RPMI8226 (cell line): ENCODE measurements around the gene DENND1B.
"Not testable (repeated sequence)": the region's sequence is repeated elsewhere in the genome, so short reads cannot be mapped to it uniquely, and the experiment has no call there.

ENCODE experiments used
- DNase-seq: peaks from one replicate; pipeline ENCODE4 v3.0.0-alpha.2; 2015

DENND1B gene

DNA sequence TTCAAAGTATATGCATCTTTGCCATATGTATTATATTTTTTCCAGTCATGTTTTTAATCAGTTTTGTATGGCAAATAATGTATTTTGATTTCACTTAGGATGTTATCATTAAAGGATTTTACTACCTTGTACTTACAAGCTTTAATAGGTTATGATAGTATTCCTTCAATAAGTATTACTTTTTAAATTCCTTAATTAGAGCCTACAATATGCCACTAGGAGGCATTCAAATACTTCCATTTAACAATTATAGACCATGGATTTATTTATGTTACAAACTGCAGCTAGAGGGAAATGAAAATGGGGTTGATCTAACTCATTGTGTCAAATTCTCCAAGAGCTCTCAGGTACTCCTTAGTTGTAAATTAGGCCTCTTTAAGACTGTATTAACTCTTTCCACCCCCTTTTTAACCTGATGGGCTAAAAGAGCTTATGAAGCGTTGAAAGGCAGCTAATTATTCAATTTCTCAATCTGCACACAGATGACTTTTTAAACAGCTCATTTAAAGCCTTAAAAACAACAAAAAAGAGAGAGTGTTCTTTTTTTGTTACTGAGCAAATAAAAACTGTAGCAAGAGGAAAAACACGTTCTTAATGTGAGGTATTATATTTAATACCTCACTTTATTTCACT is 156.2 kb downstream of the DENND1B start:
- peak; percentile 13 for DNase-seq

DNA sequence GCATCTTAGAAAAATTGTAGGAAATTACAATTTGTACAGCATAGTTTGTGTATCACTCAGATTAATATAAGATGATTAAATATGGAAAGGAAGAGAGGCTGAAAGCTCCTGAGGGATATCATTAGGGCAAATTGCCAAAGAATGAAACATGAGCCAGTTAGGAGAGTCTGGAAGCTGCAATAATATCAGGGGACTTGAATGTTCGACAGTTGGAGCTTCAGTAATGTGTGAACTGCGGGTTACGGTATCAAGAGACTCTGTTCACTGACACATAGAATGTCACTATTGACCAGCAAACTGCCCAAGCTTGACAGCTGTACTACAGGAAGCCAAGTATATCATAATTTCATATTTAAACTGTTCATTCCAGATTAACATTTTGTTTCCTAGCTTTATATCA is 157.2 kb downstream of the DENND1B start:
- no peak for DNase-seq

- no peak for DNase-seq
These were observed 159.6 kb downstream of the DENND1B start for GRCh38 chr1:197615693-197616011.

GRCh38 chr1:197614916-197615692 is 160.2 kb downstream of the DENND1B start:
- peak; percentile 44 for DNase-seq

- no peak for DNase-seq
These were observed 169.0 kb downstream of the DENND1B start for GRCh38 chr1:197606168-197606845.

DNA sequence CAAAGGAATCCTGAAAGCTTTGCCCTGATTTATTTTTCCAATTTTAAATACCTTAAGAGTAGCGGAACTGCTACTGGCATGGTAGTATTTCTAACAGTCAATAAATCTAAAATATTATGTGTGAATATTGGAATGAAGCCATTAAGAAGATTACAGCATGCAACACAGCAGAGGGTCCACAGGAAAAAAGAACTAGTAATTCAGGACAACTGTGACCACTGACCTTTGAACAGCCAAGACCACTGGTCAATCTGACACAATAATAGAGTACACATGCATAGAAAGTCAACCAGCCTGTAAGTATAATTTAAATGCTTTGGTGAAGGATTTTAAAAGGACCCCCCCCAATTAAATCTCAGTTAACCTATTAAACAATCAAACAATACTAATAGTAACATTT is 171.0 kb downstream of the DENND1B start:
- DNase-seq, result no peak

DNA sequence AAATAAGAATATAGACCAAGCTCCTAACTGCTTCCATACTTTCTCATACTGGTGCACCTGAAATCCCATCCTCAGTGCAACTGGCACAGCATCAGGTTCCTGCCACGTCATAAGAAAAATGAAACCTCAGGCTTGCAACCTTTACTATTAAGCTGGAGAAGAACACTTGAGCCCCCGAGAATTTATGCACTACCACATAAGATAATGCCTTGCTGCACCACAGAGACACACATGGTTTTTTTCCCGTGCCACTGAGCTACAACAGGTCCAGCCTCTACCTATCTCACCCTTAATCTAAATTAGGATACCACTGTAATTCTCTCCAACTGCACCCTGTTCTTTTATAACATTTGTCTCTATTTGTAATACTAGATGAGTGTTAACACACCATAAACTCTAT is 174.5 kb downstream of the DENND1B start:
- DNase-seq, result no peak

GRCh38 chr1:197599789-197600188 is 175.5 kb downstream of the DENND1B start:
- DNase-seq, result no peak

DNA sequence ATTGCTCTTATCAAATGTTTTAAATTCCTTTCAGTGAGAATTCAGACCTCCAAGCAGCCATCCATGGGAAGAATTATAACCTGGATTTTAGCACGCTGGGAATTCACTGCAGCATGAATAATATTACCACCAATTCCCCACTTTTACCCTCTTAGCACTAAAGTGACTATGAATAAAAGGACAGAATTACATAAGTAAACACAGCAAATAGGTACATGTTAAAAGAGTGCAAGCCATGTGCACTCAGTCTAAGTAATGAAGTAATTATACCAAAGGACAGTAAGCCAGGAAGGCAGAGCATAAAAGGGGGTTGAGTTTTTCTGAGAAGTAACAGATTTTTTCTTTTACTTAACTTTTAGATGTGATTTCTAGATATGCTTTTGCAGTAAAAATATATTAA is 176.3 kb downstream of the DENND1B start:
- no peak for DNase-seq

- no peak for DNase-seq
These were observed 179.9 kb downstream of the DENND1B start for GRCh38 chr1:197595304-197595904.

DNA sequence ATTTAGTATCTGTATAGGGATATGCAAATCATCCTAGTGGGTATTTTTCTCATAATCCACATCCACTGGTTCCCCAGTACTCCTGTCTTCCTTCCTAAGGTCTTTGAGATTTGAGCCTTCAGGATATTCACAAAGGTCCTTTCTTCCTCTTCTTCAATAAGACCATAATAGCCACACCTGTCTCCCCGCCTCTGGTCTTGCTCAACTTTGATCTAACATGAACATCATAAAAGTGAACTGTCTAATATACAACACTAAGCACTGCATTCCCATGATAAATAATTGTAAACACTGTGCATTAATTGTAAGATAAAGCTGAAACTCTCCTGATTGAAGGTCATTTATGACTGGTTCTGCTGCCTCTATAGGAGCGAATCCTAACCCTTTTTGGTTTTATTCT is 184.6 kb downstream of the DENND1B start:
- no peak for DNase-seq

DNA sequence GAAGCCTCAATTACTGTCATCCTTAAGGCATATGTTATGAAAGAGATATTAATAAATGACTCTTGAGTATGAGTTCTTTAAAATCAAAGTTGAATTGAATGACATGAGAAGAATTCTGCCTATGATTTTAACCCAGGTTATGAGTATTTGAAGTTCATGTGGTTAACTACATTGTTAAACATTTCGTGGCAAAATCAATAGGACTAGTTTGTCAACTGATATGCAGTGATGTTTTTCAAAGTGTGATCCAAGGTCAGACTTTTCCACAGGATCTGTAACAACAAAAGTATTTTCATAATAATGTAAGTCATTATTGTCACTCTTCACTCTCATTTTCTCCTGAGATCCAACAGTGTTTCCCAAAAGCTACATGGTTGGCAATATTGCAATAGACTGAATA is 189.5 kb downstream of the DENND1B start:
- DNase-seq, result no peak

- DNase-seq, result no peak
These were observed 197.7 kb downstream of the DENND1B start for GRCh38 chr1:197577580-197577979.

- DNase-seq, result not testable (repeated sequence)
These were observed 199.7 kb downstream of the DENND1B start for GRCh38 chr1:197575531-197575930.

- DNase-seq, result no peak
These were observed 203.1 kb downstream of the DENND1B start for GRCh38 chr1:197572169-197572568.

DNA sequence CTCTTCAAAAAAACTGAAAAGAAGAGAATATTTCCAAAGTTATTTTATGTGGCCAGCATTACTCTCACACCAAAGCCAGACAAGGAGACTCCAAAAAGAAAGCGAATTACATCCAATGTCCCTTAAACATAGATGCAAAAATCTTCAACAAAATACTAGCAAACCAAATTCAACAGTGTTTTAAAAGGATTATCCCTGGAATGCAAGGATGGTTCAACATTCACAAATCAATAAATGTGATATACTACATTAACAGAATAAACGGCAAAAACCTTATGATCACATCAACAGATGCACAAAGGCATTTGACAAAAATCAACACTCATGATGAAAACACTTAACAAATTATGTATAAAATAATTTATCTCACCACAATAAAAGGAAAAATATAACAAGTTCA is 207.8 kb downstream of the DENND1B start:
- DNase-seq, result no peak

DNA sequence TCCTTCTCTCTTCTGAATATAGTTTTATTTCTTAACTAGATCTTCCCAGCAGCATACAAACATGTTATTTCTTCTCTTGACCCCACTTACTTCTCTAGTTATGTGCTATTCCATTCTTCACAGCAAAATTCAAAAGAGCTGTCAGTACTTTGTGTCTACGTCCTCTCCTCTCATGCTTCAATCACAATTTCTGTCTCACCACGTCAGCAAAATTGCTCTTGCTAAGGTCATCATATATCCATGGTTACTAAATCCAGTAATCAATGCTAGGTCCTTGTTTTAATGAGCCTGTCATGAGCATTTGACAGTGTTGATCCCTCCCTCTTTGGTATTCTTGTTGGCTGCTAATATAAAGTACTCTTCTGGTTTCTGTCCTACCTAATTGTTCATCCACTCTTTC is 214.2 kb downstream of the DENND1B start:
- no peak for DNase-seq

- DNase-seq, result no peak
These were observed 215.6 kb downstream of the DENND1B start for GRCh38 chr1:197559655-197560054.

GRCh38 chr1:197559244-197559643 is 216.0 kb downstream of the DENND1B start:
- no peak for DNase-seq

GRCh38 chr1:197557302-197557701 is 218.0 kb downstream of the DENND1B start:
- DNase-seq, result no peak

DNA sequence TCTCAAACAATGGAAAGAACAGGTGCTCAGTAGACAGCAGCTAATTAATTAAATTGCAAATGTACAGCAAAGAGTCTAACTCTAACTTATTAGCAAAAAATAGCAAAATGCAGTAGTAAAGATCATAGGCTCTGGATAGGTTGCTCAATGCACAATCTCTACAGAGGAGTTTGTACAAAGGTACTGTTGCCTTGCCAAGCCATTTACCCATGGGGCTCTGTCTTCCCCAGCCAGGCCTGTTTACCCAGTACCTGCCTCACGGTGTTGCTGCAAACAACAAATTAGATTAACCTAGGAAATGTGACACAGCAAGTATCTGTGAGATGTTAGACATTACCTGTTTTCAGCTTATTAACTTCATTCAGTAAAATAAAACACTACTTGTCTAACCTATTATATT is 222.0 kb downstream of the DENND1B start:
- DNase-seq, result no peak

- no peak for DNase-seq
These were observed 228.3 kb downstream of the DENND1B start for GRCh38 chr1:197546989-197547388.

GRCh38 chr1:197544553-197544952 is 230.7 kb downstream of the DENND1B start:
- no peak for DNase-seq

GRCh38 chr1:197544130-197544529 is 231.2 kb downstream of the DENND1B start:
- no peak for DNase-seq
